GM21576 (cell line): ENCODE results near the gene MBOAT7.
"Not testable (repeated sequence)": the region's sequence is repeated elsewhere in the genome, so short reads cannot be mapped to it uniquely, and the experiment has no call there.

ENCODE experiments used
- ATAC-seq: cut with Tn5 transposase; IDR thresholded peaks from one replicate; pipeline ENCODE4 v1.9.1; 2021; ENCODE audit warnings: mild to moderate bottlenecking, moderate library complexity; ENCODE audit not compliant: unreplicated experiment

The MBOAT7 gene

GRCh38 chr19:54189145-54189734, at the start of gene MBOAT7:
TSS of gene MBOAT7 (minus strand) at chr19:54189580. CDS start at chr19:54188508, 1,072 bp downstream.
- peak; percentile 20 for ATAC-seq

- ATAC-seq: no peak
Measured at GRCh38 chr19:54233941-54234340, 44.6 kb upstream of the MBOAT7 start.

GRCh38 chr19:54231077-54231931, 41.9 kb upstream of the MBOAT7 start:
- no peak for ATAC-seq

- ATAC-seq: no peak
Measured at GRCh38 chr19:54230031-54230430, 40.7 kb upstream of the MBOAT7 start.

- ATAC-seq: no peak
Measured at GRCh38 chr19:54229146-54229545, 39.8 kb upstream of the MBOAT7 start.

- not testable (repeated sequence) for ATAC-seq
Measured at GRCh38 chr19:54224619-54225018, 35.2 kb upstream of the MBOAT7 start.

- not testable (repeated sequence) for ATAC-seq
Measured at GRCh38 chr19:54223937-54224281, 34.5 kb upstream of the MBOAT7 start.

GRCh38 chr19:54223277-54223936, 34.0 kb upstream of the MBOAT7 start:
- ATAC-seq: not testable (repeated sequence)

GRCh38 chr19:54222474-54223276, 33.3 kb upstream of the MBOAT7 start, which contains the start of gene LILRB3:
TSS of gene LILRB3 (minus strand) at chr19:54223007. CDS start at chr19:54222976, 31 bp downstream.
- not testable (repeated sequence) for ATAC-seq

- not testable (repeated sequence) for ATAC-seq
Measured at GRCh38 chr19:54221947-54222346, 32.6 kb upstream of the MBOAT7 start.

- ATAC-seq: not testable (repeated sequence)
Measured at GRCh38 chr19:54219702-54220101, 30.3 kb upstream of the MBOAT7 start.

GRCh38 chr19:54218960-54219661, 29.7 kb upstream of the MBOAT7 start:
- no peak for ATAC-seq

- no peak for ATAC-seq
Measured at GRCh38 chr19:54218259-54218658, 28.9 kb upstream of the MBOAT7 start.

GRCh38 chr19:54217517-54218247, 28.3 kb upstream of the MBOAT7 start:
- not testable (repeated sequence) for ATAC-seq

- ATAC-seq: no peak
Measured at GRCh38 chr19:54216869-54217268, 27.5 kb upstream of the MBOAT7 start.

GRCh38 chr19:54214734-54215133, 25.4 kb upstream of the MBOAT7 start:
- not testable (repeated sequence) for ATAC-seq

GRCh38 chr19:54214217-54214616, 24.8 kb upstream of the MBOAT7 start:
- not testable (repeated sequence) for ATAC-seq

GRCh38 chr19:54211235-54211634, 21.9 kb upstream of the MBOAT7 start:
- ATAC-seq: no peak

GRCh38 chr19:54209811-54210494, 20.6 kb upstream of the MBOAT7 start:
- no peak for ATAC-seq
